GM12878 (cell line): ENCODE results near the gene LCE3C. TPM values are rescaled to one million over a fixed set of nuclear protein-coding genes. Genes with fewer than 3 reads are reported as not detected.

ENCODE experiments used
- ATAC-seq: fragments of 200-7000 bp; cut with Tn5 transposase; 3 replicates; pipeline ENCODE4 v1.9.1; 2020; ENCODE audit warnings: mild to moderate bottlenecking, moderate library complexity
- BruUV-seq: library from RNA; stranded (reverse); fragments of 400-500 nt; replicated peaks from 2 replicates; lab custom pipeline; 2021; lab: Mats Ljungman, UMichigan
- CTCF ChIA-PET: fragments of 300-600 bp; sonication (Branson Sonifier 250); formaldehyde crosslinking; extraction: SDS; loops from one replicate; lab custom pipeline; 2021; ENCODE audit warnings: inconsistent platforms; lab: Yijun Ruan, JAX
- POLR2A ChIA-PET: fragments of 350-600 bp; formaldehyde crosslinking; extraction: SDS; loops from one replicate; lab custom pipeline; 2021; ENCODE audit warnings: inconsistent platforms; lab: Charles Lee
- RAD21 ChIA-PET: fragments of 300-600 bp; sonication (Branson Sonifier 250); formaldehyde crosslinking; loops from one replicate; lab custom pipeline; 2023; ENCODE audit warnings: antibody characterized with exemption; ENCODE audit not compliant: unreplicated experiment; lab: Charles Lee
- SMC1A ChIA-PET: fragments of 300-600 bp; sonication (Branson Sonifier 250); formaldehyde crosslinking; loops from one replicate; lab custom pipeline; 2023; ENCODE audit not compliant: unreplicated experiment, uncharacterized antibody; lab: Charles Lee
- DNase-seq: peaks from one replicate; pipeline ENCODE4 v3.0.0-alpha.2; 2011; ENCODE audit warnings: low read depth, low spot score
- FAIRE-seq: peaks from 3 replicates; lab custom pipeline; 2011; peaks lifted over from hg19 to GRCh38; lab: Jason Lieb, UNC
- H2AFZ ChIP-seq: 2 replicates; pipeline ENCODE4 v1.6.0; 2011; ENCODE audit warnings: low read depth, low read length, control low read depth; ENCODE audit not compliant: control insufficient read depth
- H3K27ac ChIP-seq: 2 replicates; pipeline ENCODE4 v1.5.1; 2011; ENCODE audit warnings: control low read depth; ENCODE audit not compliant: control insufficient read depth, insufficient read depth
- H3K27me3 ChIP-seq, 2 experiments: replicated peaks in 1 of 2; 2 replicates each; pipeline versions ENCODE4 v1.6.0 to v1.6.1; 2011; ENCODE audit warnings: low read length in 1 of 2; ENCODE audit not compliant: control insufficient read depth in 2 of 2, insufficient read depth in 2 of 2
- H3K36me3 ChIP-seq, 2 experiments: 2 replicates each; pipeline ENCODE4 v1.5.1; 2011; ENCODE audit warnings: low read length in 1 of 2; ENCODE audit not compliant: control insufficient read depth in 2 of 2, insufficient read depth in 2 of 2
- H3K4me1 ChIP-seq: 2 replicates; pipeline ENCODE4 v1.6.1; 2011; ENCODE audit warnings: mild to moderate bottlenecking, low read length, moderate library complexity, mixed read lengths; ENCODE audit not compliant: control insufficient read depth, insufficient read depth
- H3K4me2 ChIP-seq: 2 replicates; pipeline ENCODE4 v1.6.0; 2011; ENCODE audit warnings: control low read depth; ENCODE audit not compliant: control insufficient read depth, insufficient read depth
- H3K4me3 ChIP-seq: fragments of 200-600 bp; sonication (generic); 2 replicates; pipeline ENCODE4 v1.5.1; 2016
- H3K79me2 ChIP-seq: 2 replicates; pipeline ENCODE4 v1.6.0; 2011; ENCODE audit warnings: low read length; ENCODE audit not compliant: control insufficient read depth, insufficient read depth
- H3K9ac ChIP-seq: 2 replicates; pipeline ENCODE4 v1.8.0; 2011; ENCODE audit warnings: low read length, control low read depth, mixed read lengths; ENCODE audit not compliant: control insufficient read depth, insufficient read depth
- H3K9me3 ChIP-seq: replicated peaks from 3 replicates; pipeline ENCODE4 v1.5.1; 2011; ENCODE audit warnings: mild to moderate bottlenecking, low read length; ENCODE audit not compliant: control insufficient read depth, insufficient read depth
- H4K20me1 ChIP-seq: 2 replicates; pipeline ENCODE4 v1.6.0; 2011; ENCODE audit not compliant: control insufficient read depth, insufficient read depth
- CUX1 ChIP-seq: IDR thresholded peaks from 2 replicates; pipeline ENCODE4 v1.6.1; 2012; ENCODE audit warnings: improper control_type of control experiment, low read depth, low read length; ENCODE audit not compliant: insufficient replicate concordance
- GATAD2B ChIP-seq: fragments of 450-650 bp; conservative IDR thresholded peaks from 2 replicates; pipeline ENCODE4 v1.6.1; 2017; ENCODE audit warnings: low read depth, mild to moderate bottlenecking, moderate library complexity
- HDAC6 ChIP-seq: fragments of 200-600 bp; sonication (generic); IDR thresholded peaks from one replicate; pipeline ENCODE4 v1.8.0; 2017; ENCODE audit warnings: antibody characterized with exemption; ENCODE audit not compliant: unreplicated experiment
- JUNB ChIP-seq: IDR thresholded peaks from 2 replicates; pipeline ENCODE4 v1.6.1; 2016; ENCODE audit warnings: antibody characterized with exemption, mild to moderate bottlenecking
- KAT2A ChIP-seq: conservative IDR thresholded peaks from 2 replicates; pipeline ENCODE4 v1.6.1; 2011; ENCODE audit warnings: low read depth, low read length; ENCODE audit not compliant: control insufficient read depth
- MXI1 ChIP-seq: fragments of 150-350 bp; IDR thresholded peaks from 2 replicates; pipeline ENCODE4 v1.6.1; 2011; ENCODE audit warnings: low read depth, mild to moderate bottlenecking, inconsistent platforms, low read length, improper control_type of control experiment
- MYC ChIP-seq: IDR thresholded peaks from 2 replicates; pipeline ENCODE4 v1.6.1; 2011; ENCODE audit warnings: mild to moderate bottlenecking, low read length, moderate library complexity, inconsistent platforms; ENCODE audit not compliant: insufficient read depth, insufficient replicate concordance, insufficient read length, severe bottlenecking
- SMC3 ChIP-seq: IDR thresholded peaks from 2 replicates; pipeline ENCODE4 v1.6.1; 2011; ENCODE audit warnings: low read length, improper control_type of control experiment, borderline replicate concordance
- SPI1 ChIP-seq: IDR thresholded peaks from 2 replicates; pipeline ENCODE4 v1.6.1; 2011; ENCODE audit warnings: low read depth, mild to moderate bottlenecking, low read length, moderate library complexity, borderline replicate concordance; ENCODE audit not compliant: insufficient read depth
- STAT1 ChIP-seq: fragments of 450-650 bp; conservative IDR thresholded peaks from 2 replicates; pipeline ENCODE4 v1.6.1; 2014; ENCODE audit warnings: antibody characterized with exemption, mild to moderate bottlenecking
- STAT3 ChIP-seq: IDR thresholded peaks from 2 replicates; pipeline ENCODE4 v1.6.1; 2011; ENCODE audit warnings: low read depth, low read length, improper control_type of control experiment
- ZNF592 ChIP-seq: fragments of 450-650 bp; IDR thresholded peaks from 2 replicates; pipeline ENCODE4 v1.6.1; 2017; ENCODE audit warnings: mild to moderate bottlenecking, moderate library complexity
- ZNF622 ChIP-seq: fragments of 450-650 bp; IDR thresholded peaks from 2 replicates; pipeline ENCODE4 v1.6.1; 2017; ENCODE audit warnings: mild to moderate bottlenecking, inconsistent platforms
- WGBS: methylation state at CpG from one replicate; pipeline ENCODE4 v1.1.6; 2016; ENCODE audit warnings: low lambda C conversion rate; ENCODE audit not compliant: insufficient replicate concordance, insufficient coverage; ENCODE audit errors: missing lambda C conversion rate; 5-methylcytosine and 5-hydroxymethylcytosine counted together
- in situ Hi-C: fragments of 300-500 bp; cut with MboI; formaldehyde crosslinking; loops from 9 replicates; pipeline ENCODE4 v1.14.3; 2018; ENCODE audit warnings: mixed read lengths
- intact Hi-C: fragments of 100-400 bp; cut with micrococcal nuclease; formaldehyde crosslinking; loops from one replicate; pipeline ENCODE4 v1.14.2; 2022; ENCODE audit not compliant: unreplicated experiment
- polyA plus RNA-seq, 11 experiments: library from polyadenylated mRNA; depleted of rRNA in 4 of 11; unstranded in 6 of 11; stranded (reverse) in 5 of 11; fragments of >200 nt; fragmentation: Nextera tagmentation in 4 of 11; fragmentation: Illumina TruSeq in 1 of 11; extraction: Ambion mirVana in 4 of 11; extraction: Trizol in 1 of 11; gene quantifications; 1 replicate in 1 of 11; 2 replicates in 10 of 11; pipeline versions ENCODE4 v1.2.1 to v1.2.3, GENCODE V29; 2011 to 2016; ENCODE audit warnings: inconsistent platforms in 2 of 11, missing spikeins in 2 of 11, low read depth in 1 of 11
- total RNA-seq, 4 experiments: library from RNA; depleted of rRNA in 3 of 4; stranded (reverse); fragments of >200 nt in 3 of 4; fragmentation: Illumina TruSeq in 1 of 4; extraction: Trizol in 1 of 4; gene quantifications; 2 replicates each; pipeline versions ENCODE4 v1.2.1 to v1.2.3, GENCODE V29; 2013 to 2021

Gene LCE3C
- total and polyA plus RNA-seq, 10 of the 15 experiments (the other 5 are each of a cell fraction or from before 2014, with no cell fraction given) = not detected

GRCh38 chr1:152565535-152566215 is 34.4 kb upstream of the LCE3C start:
- no peak overlapping the region for H3K27ac ChIP-seq
- 42% methylated on average over 12 of the region's 14 CpGs for whole genome bisulfite sequencing
- ChIA-PET SMC1A (no interaction called here), RAD21 (no interaction called here), POLR2A (no interaction called here), CTCF (no interaction called here)
- no peaks in the 10 kb centered on the region for H3K79me2 ChIP-seq
- no peak for ATAC-seq
- no peak overlapping the region for H3K9ac ChIP-seq
- no peak for DNase-seq
- H3K4me2 ChIP-seq = no peak overlapping the region
- intact Hi-C loops (no loop called here), in situ Hi-C loops (no loop called here)
- H2AFZ ChIP-seq = no peak overlapping the region
- no peaks in the 10 kb centered on the region for H4K20me1 ChIP-seq
- no peaks in the 10 kb centered on the region for H3K36me3 ChIP-seq
- H3K4me3 ChIP-seq = no peak overlapping the region
- no peak for FAIRE-seq
- BruUV-seq = no TSS peak
- H3K27me3 ChIP-seq = no peaks in the 10 kb centered on the region
- H3K4me1 ChIP-seq = no peaks in the 10 kb centered on the region
- peaks cover 2% of the 10 kb centered on the region; the same call in 1 of the 3 replicates for H3K9me3 ChIP-seq
- TF ChIP-seq MYC = no peak
- no peak for TF ChIP-seq MXI1
- no peak for TF ChIP-seq STAT3
- no peak for TF ChIP-seq SMC3
- no peak for TF ChIP-seq SPI1
- no peak for TF ChIP-seq KAT2A
- no peak for TF ChIP-seq ZNF592
- TF ChIP-seq HDAC6 = no peak
- TF ChIP-seq JUNB = no peak
- no peak for TF ChIP-seq CUX1
- TF ChIP-seq STAT1 = no peak
- no peak for TF ChIP-seq GATAD2B
- no peak for TF ChIP-seq ZNF622
